Astrocyte of the spinal cord (primary cell): ENCODE data around the gene SMPD2.

Experiments used
- DNase-seq: peaks from one replicate; pipeline ENCODE4 v3.0.0; 2011; ENCODE audit warnings: low read depth, low spot score
- H3K4me3 ChIP-seq: 2 replicates; pipeline ENCODE4 v1.5.1; 2011; ENCODE audit warnings: low read depth, mild to moderate bottlenecking, low read length, moderate library complexity
- CTCF ChIP-seq: IDR thresholded peaks from 2 replicates; pipeline ENCODE4 v1.5.1; 2012; ENCODE audit warnings: low read depth, mild to moderate bottlenecking, low read length, inconsistent platforms
- in situ Hi-C: cut with HindIII; loops from 2 replicates; pipeline ENCODE4 v1.10.0; 2017; ENCODE audit warnings: low sequenced_read_pairs

SMPD2 gene

DNA sequence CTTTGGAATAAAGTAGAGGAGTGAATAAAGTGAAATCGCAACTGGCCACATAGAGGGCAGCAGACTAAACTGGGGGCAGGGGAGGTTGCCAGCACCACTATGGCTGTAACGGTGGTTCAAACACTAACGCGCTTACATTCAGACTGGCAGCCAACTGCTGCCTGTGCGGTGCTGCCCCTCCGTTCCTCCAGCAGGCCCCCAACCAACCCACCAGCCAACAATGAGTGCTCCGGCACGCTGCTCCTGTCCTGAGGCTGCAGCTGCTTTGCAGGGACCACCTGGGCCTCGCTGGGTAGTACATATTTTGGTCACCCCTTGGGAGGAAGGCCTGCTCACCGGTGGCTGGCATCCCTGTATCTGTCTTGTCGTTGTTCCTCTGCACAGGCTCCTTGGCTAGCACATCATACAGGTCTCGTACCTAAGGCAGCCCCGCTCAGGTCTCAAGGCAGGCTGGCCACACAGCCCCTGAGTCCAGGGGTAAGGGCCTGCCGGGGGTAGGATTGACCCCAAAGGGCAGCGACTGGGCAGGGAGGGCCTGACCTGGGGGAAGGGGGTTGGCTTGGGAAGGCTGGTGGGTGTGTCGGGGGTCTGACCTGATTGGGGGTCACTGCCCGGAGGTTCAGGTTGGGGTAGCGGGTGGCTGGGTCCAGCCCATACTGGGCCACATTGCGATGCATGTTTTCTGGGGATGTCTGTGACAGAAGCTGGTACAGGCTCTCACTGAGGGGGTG, 8.7 kb downstream of the SMPD2 start:
- no peak for DNase-seq
- in situ Hi-C loops: no loop called here
- no peak overlapping the region for H3K4me3 ChIP-seq
- no peak for TF ChIP-seq CTCF

- in situ Hi-C loops: no loop called here
- no peak for TF ChIP-seq CTCF
- no peak for DNase-seq
- no peak overlapping the region for H3K4me3 ChIP-seq
Measured at GRCh38 chr6:109449795-109450673, 9.5 kb downstream of the SMPD2 start.

- in situ Hi-C loops: no loop called here
- no peak for DNase-seq
- TF ChIP-seq CTCF: no peak
- no peak overlapping the region for H3K4me3 ChIP-seq
Measured at GRCh38 chr6:109450801-109451200, 10.3 kb downstream of the SMPD2 start.

DNA sequence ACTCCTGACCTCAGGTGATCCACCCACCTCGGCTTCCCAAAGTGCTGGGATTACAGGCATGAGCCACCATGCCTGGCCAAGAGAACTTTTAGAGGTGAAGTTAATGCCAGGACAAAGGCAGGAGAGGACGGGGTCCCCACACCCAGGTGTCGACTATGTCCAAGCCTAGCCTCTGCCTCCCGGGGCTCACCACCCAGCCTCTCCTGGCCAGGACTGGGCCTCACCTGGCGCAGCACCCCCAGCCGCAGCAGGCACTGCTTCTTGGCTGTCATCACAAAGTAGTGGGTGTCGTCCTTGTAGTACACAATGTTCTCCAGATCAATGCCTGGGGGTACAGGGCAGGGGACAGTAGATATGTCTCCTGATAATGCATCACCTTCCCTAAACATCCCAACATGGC, 10.9 kb downstream of the SMPD2 start:
- H3K4me3 ChIP-seq: no peak overlapping the region
- no peak for DNase-seq
- in situ Hi-C loops: no loop called here
- no peak for TF ChIP-seq CTCF

GRCh38 chr6:109452181-109452580, 11.7 kb downstream of the SMPD2 start:
- in situ Hi-C loops: no loop called here
- H3K4me3 ChIP-seq: no peak overlapping the region
- TF ChIP-seq CTCF: no peak
- DNase-seq: no peak

DNA sequence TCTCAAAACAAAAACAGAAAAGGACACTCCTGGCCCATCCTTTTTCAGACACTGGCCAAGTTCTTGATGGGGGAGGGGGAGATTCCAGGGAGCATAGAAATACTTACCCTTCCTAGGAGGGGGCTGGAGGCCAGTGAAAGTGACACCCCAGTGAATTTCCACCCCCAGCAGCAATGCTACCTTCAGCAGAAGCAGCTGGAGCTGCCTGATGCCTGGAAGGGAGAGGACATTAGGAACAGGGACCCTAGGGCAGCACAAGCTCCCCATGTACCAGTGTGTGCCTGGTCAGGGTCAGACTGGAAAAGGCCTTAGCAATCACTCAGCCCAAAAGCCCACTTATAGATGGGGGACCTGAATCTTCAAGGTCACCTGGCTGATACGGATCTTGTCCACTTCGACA, 12.6 kb downstream of the SMPD2 start:
- in situ Hi-C loops: no loop called here
- TF ChIP-seq CTCF: no peak

More for the DNA sequence above, 12.6 kb downstream of the SMPD2 start:
- no peak overlapping the region for H3K4me3 ChIP-seq
- no peak for DNase-seq
